Prostate gland (tissue), 2 donors: Measurements from ENCODE around the gene BIN1.

Experiments used
- POLR2A ChIP-seq: fragments of 450-650 bp; IDR thresholded peaks from one replicate; pipeline ENCODE4 v1.6.1; 2016; ENCODE audit warnings: antibody characterized with exemption, mild to moderate bottlenecking
- POLR2AphosphoS5 ChIP-seq: sonication (generic); formaldehyde crosslinking; IDR thresholded peaks from one replicate; pipeline ENCODE4 v1.6.1; 2017; ENCODE audit warnings: antibody characterized with exemption
- TF ChIP-seq, protein P1 (sequence below), 4 experiments: fragments of 200-600 bp in 2 of 4; fragments of 450-650 bp in 2 of 4; sonication (generic) in 2 of 4; IDR thresholded peaks; 1 replicate in 3 of 4; 2 replicates in 1 of 4; pipeline ENCODE4 v1.5.1; 2016 to 2019; ENCODE audit warnings: antibody characterized with exemption in 4 of 4, mild to moderate bottlenecking in 2 of 4, moderate library complexity in 2 of 4

GRCh38 chr2:127056086-127056485 lies 50.9 kb downstream of the BIN1 start:
- TF ChIP-seq, protein P1, sequence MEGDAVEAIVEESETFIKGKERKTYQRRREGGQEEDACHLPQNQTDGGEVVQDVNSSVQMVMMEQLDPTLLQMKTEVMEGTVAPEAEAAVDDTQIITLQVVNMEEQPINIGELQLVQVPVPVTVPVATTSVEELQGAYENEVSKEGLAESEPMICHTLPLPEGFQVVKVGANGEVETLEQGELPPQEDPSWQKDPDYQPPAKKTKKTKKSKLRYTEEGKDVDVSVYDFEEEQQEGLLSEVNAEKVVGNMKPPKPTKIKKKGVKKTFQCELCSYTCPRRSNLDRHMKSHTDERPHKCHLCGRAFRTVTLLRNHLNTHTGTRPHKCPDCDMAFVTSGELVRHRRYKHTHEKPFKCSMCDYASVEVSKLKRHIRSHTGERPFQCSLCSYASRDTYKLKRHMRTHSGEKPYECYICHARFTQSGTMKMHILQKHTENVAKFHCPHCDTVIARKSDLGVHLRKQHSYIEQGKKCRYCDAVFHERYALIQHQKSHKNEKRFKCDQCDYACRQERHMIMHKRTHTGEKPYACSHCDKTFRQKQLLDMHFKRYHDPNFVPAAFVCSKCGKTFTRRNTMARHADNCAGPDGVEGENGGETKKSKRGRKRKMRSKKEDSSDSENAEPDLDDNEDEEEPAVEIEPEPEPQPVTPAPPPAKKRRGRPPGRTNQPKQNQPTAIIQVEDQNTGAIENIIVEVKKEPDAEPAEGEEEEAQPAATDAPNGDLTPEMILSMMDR (IDR thresholded peaks at IDR 0.05) = no peak
- TF ChIP-seq POLR2AphosphoS5 (no peak), POLR2A (no peak)
